DOHH2 (cell line): ENCODE data around the gene ADAMTS16.

Source experiments
- H3F3A ChIP-seq: fragments of 200-600 bp; sonication (generic), shearing (Covaris generic); 2 replicates; pipeline ENCODE4 v1.6.0; 2016; ENCODE audit warnings: antibody characterized with exemption, mild to moderate bottlenecking; ENCODE audit not compliant: control insufficient read depth, insufficient read depth
- H3K27ac ChIP-seq: fragments of 200-600 bp; sonication (generic); 2 replicates; pipeline ENCODE4 v1.5.1; 2014; ENCODE audit warnings: low read depth, mild to moderate bottlenecking, low read length, moderate library complexity
- H3K27me3 ChIP-seq: fragments of 200-600 bp; sonication (generic); 2 replicates; pipeline ENCODE4 v1.6.1; 2014; ENCODE audit warnings: mild to moderate bottlenecking, low read length, mixed read lengths; ENCODE audit not compliant: control insufficient read depth
- H3K36me3 ChIP-seq: fragments of 200-600 bp; sonication (generic); 2 replicates; pipeline ENCODE4 v1.6.1; 2014; ENCODE audit warnings: mild to moderate bottlenecking, low read length, moderate library complexity, mixed read lengths; ENCODE audit not compliant: control insufficient read depth
- H3K4me1 ChIP-seq: fragments of 200-600 bp; sonication (generic); 2 replicates; pipeline ENCODE4 v1.6.1; 2014; ENCODE audit warnings: mild to moderate bottlenecking, low read length, mixed read lengths; ENCODE audit not compliant: control insufficient read depth
- H3K4me2 ChIP-seq: fragments of 200-600 bp; sonication (generic); 2 replicates; pipeline ENCODE4 v1.6.0; 2014; ENCODE audit warnings: mild to moderate bottlenecking, low read length, moderate library complexity
- H3K4me3 ChIP-seq: fragments of 200-600 bp; sonication (generic); 2 replicates; pipeline ENCODE4 v1.5.1; 2014; ENCODE audit warnings: mild to moderate bottlenecking, low read length, mixed read lengths
- H3K79me2 ChIP-seq: fragments of 200-600 bp; sonication (generic); 2 replicates; pipeline ENCODE4 v1.6.1; 2014; ENCODE audit warnings: mild to moderate bottlenecking, low read length, mixed read lengths; ENCODE audit not compliant: control insufficient read depth
- H3K9me2 ChIP-seq: fragments of 200-600 bp; sonication (generic); replicated peaks from 2 replicates; pipeline ENCODE4 v1.6.1; 2014; ENCODE audit warnings: mild to moderate bottlenecking, low read length, mixed read lengths; ENCODE audit not compliant: control insufficient read depth
- H3K9me3 ChIP-seq: fragments of 200-600 bp; sonication (generic); 2 replicates; pipeline ENCODE4 v1.6.1; 2014; ENCODE audit warnings: antibody characterized with exemption, low read length, mixed read lengths; ENCODE audit not compliant: control insufficient read depth, insufficient read depth
- H4K20me1 ChIP-seq: fragments of 200-600 bp; sonication (generic); 2 replicates; pipeline ENCODE4 v1.6.0; 2014; ENCODE audit warnings: low read depth, mild to moderate bottlenecking, antibody characterized with exemption, low read length, moderate library complexity; ENCODE audit not compliant: control insufficient read depth, insufficient read depth
- EZH2phosphoT487 ChIP-seq: fragments of 200-600 bp; sonication (generic); IDR thresholded peaks from 2 replicates; pipeline ENCODE4 v1.6.1; 2017; ENCODE audit warnings: borderline replicate concordance, mild to moderate bottlenecking, antibody characterized with exemption, low read length, moderate library complexity, mixed read lengths
- TF ChIP-seq, protein P1 (sequence below): fragments of 200-600 bp; sonication (generic); IDR thresholded peaks from one replicate; pipeline ENCODE4 v1.5.1; 2014; ENCODE audit warnings: antibody characterized with exemption, mild to moderate bottlenecking, low read depth, low read length; ENCODE audit not compliant: poor library complexity, severe bottlenecking

ADAMTS16 gene

GRCh38 chr5:5101676-5102075 lies 38.5 kb upstream of the ADAMTS16 start:
- no peak overlapping the region for H3K27ac ChIP-seq
- no peaks in the 10 kb centered on the region for H3K9me3 ChIP-seq
- H3K79me2 ChIP-seq = no peaks in the 10 kb centered on the region
- no peaks in the 10 kb centered on the region for H3F3A ChIP-seq
- no peak overlapping the region for H3K4me3 ChIP-seq
- no peaks in the 10 kb centered on the region for H3K9me2 ChIP-seq
- TF ChIP-seq EZH2phosphoT487 = no peak
- TF ChIP-seq, protein P1, sequence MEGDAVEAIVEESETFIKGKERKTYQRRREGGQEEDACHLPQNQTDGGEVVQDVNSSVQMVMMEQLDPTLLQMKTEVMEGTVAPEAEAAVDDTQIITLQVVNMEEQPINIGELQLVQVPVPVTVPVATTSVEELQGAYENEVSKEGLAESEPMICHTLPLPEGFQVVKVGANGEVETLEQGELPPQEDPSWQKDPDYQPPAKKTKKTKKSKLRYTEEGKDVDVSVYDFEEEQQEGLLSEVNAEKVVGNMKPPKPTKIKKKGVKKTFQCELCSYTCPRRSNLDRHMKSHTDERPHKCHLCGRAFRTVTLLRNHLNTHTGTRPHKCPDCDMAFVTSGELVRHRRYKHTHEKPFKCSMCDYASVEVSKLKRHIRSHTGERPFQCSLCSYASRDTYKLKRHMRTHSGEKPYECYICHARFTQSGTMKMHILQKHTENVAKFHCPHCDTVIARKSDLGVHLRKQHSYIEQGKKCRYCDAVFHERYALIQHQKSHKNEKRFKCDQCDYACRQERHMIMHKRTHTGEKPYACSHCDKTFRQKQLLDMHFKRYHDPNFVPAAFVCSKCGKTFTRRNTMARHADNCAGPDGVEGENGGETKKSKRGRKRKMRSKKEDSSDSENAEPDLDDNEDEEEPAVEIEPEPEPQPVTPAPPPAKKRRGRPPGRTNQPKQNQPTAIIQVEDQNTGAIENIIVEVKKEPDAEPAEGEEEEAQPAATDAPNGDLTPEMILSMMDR = no peak
- no peaks in the 10 kb centered on the region for H3K36me3 ChIP-seq
- H3K4me2 ChIP-seq = no peak overlapping the region
- H3K4me1 ChIP-seq = no peaks in the 10 kb centered on the region
- no peaks in the 10 kb centered on the region for H3K27me3 ChIP-seq
- no peaks in the 10 kb centered on the region for H4K20me1 ChIP-seq

DNA sequence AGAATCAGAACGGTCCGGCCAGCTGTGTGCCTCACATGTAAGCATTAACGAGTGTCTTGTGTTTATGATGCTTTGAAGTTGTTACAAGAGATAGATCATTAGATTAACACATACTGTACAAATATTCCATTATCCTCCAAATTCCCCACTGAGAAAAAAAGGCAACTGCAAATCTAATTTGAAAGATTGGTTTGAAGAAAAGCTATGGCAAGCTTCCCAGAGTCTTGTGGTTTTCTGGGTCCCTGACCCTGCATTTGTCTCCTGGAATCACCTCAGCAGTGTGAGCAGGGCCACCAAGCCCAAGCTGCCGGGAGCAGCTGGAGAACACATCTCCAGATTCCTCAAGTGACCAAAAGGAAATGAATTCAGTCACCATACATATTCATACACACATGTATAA lies 36.9 kb upstream of the ADAMTS16 start:
- TF ChIP-seq EZH2phosphoT487 = no peak
- no peaks in the 10 kb centered on the region for H3K79me2 ChIP-seq
- H3K9me2 ChIP-seq = no peaks in the 10 kb centered on the region
- H3K9me3 ChIP-seq = no peaks in the 10 kb centered on the region
- H3K4me3 ChIP-seq = no peak overlapping the region
- H3K4me2 ChIP-seq = no peak overlapping the region
- no peaks in the 10 kb centered on the region for H3F3A ChIP-seq
- H3K27ac ChIP-seq = no peak overlapping the region
- no peaks in the 10 kb centered on the region for H3K4me1 ChIP-seq
- no peaks in the 10 kb centered on the region for H4K20me1 ChIP-seq
- H3K27me3 ChIP-seq = no peaks in the 10 kb centered on the region
- H3K36me3 ChIP-seq = no peaks in the 10 kb centered on the region

DNA sequence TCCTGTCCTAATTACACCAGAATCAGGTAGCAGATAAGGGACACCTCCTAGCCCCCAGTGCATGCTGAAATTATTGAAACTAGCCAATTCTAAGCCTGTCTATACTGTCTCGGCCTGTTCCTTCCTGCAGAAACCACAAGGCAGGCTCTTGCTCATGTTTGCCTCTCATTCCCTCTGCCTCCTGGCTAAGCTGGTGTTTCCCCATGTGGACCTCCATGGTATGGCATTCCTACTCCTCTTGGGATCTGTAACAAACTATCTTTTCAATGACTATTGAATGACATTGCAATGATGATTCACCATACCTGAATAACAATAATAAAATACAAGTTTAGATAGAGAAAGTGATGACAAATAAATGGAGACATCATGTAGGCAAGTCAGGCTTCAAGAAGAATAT lies 35.6 kb upstream of the ADAMTS16 start:
- no peak overlapping the region for H3K4me2 ChIP-seq
- no peaks in the 10 kb centered on the region for H3K27me3 ChIP-seq
- TF ChIP-seq EZH2phosphoT487 = no peak
- TF ChIP-seq, protein P1 = no peak
- H3K9me2 ChIP-seq = no peaks in the 10 kb centered on the region
- no peaks in the 10 kb centered on the region for H3K9me3 ChIP-seq
- H3K79me2 ChIP-seq = no peaks in the 10 kb centered on the region
- H3K4me3 ChIP-seq = no peak overlapping the region
- H3K36me3 ChIP-seq = no peaks in the 10 kb centered on the region
- H4K20me1 ChIP-seq = no peaks in the 10 kb centered on the region
- no peaks in the 10 kb centered on the region for H3K4me1 ChIP-seq
- no peak overlapping the region for H3K27ac ChIP-seq
- H3F3A ChIP-seq = no peaks in the 10 kb centered on the region

DNA sequence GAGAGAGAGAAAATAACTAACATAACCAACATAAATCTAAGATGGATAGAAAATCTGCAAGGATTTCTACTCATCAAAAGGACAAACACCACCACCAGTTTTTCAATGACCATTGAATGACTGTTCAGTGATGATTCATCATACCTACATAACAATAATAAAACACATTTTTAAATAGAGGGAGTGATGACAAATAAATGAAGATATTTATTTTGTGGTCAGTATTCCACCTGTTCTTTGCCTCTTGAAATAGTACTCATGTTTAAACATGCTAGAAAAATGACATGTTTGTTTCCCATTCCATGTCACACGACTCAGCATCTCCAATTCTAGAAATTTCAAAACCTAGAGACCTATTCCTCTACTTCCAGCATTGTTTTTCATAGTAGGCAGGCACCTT lies 34.6 kb upstream of the ADAMTS16 start:
- H3K36me3 ChIP-seq = no peaks in the 10 kb centered on the region
- TF ChIP-seq, protein P1 = no peak
- TF ChIP-seq EZH2phosphoT487 = no peak
- no peaks in the 10 kb centered on the region for H3K4me1 ChIP-seq
- H3K27ac ChIP-seq = no peak overlapping the region
- H3K9me3 ChIP-seq = no peaks in the 10 kb centered on the region
- H3F3A ChIP-seq = no peaks in the 10 kb centered on the region
- no peaks in the 10 kb centered on the region for H3K79me2 ChIP-seq
- no peak overlapping the region for H3K4me3 ChIP-seq
- no peaks in the 10 kb centered on the region for H3K27me3 ChIP-seq
- H3K9me2 ChIP-seq = no peaks in the 10 kb centered on the region
- no peak overlapping the region for H3K4me2 ChIP-seq
- no peaks in the 10 kb centered on the region for H4K20me1 ChIP-seq
